NCI-H82 treated with DMSO at 0.1 percent for 48 hours (cell line): ENCODE measurements around the gene NRAS.

Experiments used
- DNase-seq: peaks from one replicate; lab custom pipeline; 2025; ENCODE audit not compliant: unreplicated experiment; lab: John Stamatoyannopoulos, UW

Gene NRAS

GRCh38 chr1:114728553-114728952 is 12.0 kb upstream of the NRAS start:
- DNase-seq, result no peak

DNA sequence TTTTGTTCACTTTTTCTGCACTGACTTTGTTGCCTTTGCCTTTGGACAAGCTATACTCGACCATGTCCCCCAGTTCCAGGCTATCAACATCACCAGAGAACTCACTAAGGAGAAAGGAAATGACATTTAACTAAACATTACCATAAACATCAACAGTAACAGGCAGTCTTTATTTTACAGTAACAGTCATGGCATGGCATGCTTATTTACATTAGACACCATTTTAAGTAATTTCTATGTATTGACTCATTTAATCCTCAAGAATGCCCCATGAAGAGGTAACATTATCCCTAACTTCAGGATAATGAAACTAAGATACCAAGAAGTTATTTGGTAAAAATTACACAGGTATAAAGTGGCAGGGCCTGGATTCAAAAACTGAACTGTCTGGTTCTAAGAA is 8.7 kb upstream of the NRAS start:
- no peak for DNase-seq

- no peak for DNase-seq
Observed at GRCh38 chr1:114723915-114724314, 7.3 kb upstream of the NRAS start.

GRCh38 chr1:114723457-114723856 is 6.9 kb upstream of the NRAS start:
- DNase-seq, result no peak

GRCh38 chr1:114720492-114720891 is 3.9 kb upstream of the NRAS start:
- DNase-seq, result no peak

GRCh38 chr1:114719424-114719787 is 2.8 kb upstream of the NRAS start:
- DNase-seq, result no peak

DNA sequence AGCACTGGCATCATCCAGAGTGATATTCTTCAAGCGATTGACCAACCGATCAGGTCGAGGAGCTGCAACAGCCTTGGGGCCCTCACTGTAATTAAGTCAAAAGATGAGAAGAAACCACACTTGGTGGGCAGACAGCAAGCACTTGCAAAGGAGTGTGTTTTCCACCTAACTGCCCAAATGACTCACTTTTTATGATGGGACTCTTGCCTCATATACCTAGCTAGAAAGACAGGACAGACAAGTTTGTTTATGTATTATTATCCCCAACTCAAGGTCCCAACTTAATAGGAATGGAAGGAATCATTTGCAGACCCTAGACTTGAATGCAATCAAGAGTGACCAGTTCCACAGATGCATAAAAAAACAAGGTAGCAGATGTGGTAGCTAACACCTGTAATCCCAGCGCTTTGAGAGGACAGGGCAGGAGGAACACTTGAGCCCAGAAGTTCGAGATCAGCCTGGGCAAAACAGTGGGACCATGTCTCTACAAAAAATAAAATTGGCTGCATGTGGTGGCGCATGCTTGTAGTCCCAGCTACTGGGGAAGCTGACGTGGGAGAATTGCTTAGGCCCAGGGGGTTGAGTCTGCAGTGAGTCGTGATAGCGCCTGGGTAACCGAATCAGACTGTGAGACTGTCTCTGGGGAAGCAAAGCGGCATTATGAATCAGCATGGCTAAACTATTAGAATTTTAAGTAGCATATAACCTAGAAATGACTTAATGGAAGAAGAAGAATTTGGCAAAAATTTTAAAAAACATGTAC is 2.3 kb upstream of the NRAS start:
- no peak for DNase-seq

- DNase-seq, result no peak
Observed at GRCh38 chr1:114715952-114716303, 643 bp downstream of the NRAS start.

DNA sequence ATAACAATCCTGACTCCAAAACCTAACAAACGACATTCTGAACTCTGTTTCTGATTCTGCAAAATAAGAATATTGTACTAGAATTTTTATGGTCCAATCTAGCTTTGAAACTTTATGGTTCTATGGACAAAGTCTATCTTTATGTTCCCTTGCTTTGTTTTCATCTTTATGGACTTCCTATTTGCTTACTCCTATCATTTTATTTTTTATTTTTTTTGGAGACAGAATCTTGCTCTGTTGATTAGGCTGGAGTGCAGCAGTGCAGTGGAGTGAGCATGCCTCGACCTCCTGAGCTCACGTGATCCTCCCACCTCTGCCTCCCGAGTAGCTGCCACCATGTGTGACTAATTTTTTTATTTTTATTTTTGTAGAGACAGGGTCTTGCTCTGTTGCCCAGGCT is 3.6 kb downstream of the NRAS start:
- no peak for DNase-seq

DNA sequence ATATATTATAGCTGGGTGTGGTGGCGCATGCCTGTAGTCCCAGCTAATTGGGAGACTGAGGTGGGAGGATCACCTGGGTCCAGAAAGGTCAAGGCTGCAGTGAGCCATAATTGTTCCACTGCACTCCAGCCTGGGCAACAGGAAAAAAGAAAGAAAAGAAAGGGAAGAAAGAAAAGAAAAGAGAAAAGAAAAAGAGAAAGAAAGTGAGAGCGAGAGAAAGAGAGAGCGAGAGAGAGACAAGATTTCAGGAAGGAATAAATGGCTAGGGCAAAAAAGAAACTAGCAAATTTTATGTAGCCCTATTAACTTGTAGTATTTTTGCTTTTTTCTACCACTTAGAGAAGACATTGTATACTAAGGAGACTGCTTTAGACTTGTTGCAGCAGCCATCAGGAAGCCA is 6.2 kb downstream of the NRAS start:
- DNase-seq, result no peak

- DNase-seq, result no peak
Observed at GRCh38 chr1:114707604-114708003, 9.0 kb downstream of the NRAS start.

GRCh38 chr1:114703242-114703641 is 13.3 kb downstream of the NRAS start:
- no peak for DNase-seq

DNA sequence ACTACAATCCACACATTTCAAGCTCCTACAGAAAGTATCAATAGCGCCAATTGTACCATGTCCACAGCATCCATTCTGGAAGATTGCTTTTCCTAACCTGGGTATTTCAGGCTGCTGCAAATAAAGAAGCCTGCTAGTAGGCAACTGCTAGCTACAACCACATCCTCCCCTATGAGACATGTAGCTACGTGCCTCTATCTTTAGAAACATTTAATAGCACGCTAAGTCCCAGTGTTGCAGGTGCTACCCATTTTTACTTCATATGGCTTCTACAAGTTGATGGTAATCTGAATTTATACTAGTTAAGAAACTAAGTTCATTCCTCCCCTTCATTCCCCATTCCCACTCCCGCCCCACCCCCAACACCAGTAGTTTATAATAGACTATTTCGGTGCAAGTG is 13.8 kb downstream of the NRAS start:
- no peak for DNase-seq

- no peak for DNase-seq
Observed at GRCh38 chr1:114701931-114702330, 14.6 kb downstream of the NRAS start.

GRCh38 chr1:114700036-114700600 is 16.5 kb downstream of the NRAS start:
- DNase-seq, result no peak

GRCh38 chr1:114696810-114697209 is 19.8 kb downstream of the NRAS start:
- no peak for DNase-seq

DNA sequence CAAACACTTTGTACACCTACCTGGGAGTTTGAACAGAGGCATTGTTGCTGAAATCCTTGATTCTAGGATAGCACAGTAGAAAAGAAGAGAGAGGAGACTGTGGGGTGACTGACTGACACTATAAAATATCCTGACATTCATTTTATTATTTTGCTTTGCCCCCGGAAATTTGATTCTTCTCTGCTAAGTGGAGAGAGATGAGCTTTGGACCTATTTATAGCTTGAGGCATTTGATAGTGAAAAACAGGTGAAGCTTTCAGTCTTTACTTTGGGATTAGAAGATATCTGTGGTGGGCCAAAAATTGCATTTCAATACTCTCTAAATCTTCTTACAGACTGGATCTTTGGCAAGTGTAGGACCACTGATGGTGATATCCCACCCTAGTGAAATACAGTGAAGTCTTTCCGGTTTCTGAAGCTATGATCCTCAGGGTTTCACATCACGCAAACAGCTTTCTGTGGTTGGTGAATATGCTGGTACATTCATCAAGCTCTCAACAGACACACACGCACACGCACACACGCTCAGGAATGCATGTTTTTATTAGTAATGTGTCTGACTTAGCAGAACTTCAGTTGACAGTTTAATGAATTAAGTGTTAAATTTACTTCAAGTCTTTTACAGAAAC is 21.0 kb downstream of the NRAS start, which contains the start of gene AMPD1:
Gene AMPD1, minus strand, starts transcription at position 117 of the 629 bp plus-strand sequence. Its CDS starts 75 bp downstream, at position 42.
- DNase-seq, result no peak

GRCh38 chr1:114694540-114695310 is 21.8 kb downstream of the NRAS start:
- DNase-seq, result no peak

DNA sequence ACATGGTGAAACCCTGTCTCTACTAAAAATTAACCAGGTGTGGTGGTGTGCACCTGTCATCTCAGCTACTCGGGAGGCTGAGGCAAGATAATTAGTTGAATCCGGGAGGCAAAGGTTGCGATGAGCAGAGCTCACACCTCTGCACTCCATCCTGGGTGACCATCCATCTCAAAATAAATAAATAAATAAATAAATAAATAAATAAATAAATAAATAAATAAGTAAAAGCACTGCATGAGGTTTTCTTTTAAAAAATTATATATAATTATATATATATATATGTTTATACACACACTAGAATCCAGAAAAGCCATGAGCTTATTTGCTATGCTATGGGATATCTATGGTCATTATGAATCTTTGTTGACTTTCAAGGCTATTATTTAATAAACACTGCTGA is 23.6 kb downstream of the NRAS start:
- DNase-seq, result no peak

- no peak for DNase-seq
Observed at GRCh38 chr1:114691061-114691460, 25.5 kb downstream of the NRAS start.

DNA sequence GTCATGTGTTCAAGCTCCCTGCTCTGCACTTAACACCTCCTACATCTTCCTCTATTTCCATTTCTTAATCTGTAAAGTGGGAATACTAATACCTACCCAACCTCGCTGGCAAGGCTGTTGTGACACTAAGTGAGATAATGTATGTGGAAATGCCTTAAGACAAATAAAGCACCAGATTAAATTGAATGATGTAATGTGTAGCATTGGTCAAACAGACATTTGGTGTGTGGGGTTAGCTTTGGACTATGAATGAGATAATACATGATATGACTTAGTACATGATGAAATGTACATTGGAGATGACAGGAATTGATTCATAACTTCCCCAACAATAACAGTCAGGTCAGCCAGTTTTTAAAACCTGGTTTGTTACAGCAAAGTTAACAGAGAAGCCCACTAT is 26.4 kb downstream of the NRAS start:
- no peak for DNase-seq

DNA sequence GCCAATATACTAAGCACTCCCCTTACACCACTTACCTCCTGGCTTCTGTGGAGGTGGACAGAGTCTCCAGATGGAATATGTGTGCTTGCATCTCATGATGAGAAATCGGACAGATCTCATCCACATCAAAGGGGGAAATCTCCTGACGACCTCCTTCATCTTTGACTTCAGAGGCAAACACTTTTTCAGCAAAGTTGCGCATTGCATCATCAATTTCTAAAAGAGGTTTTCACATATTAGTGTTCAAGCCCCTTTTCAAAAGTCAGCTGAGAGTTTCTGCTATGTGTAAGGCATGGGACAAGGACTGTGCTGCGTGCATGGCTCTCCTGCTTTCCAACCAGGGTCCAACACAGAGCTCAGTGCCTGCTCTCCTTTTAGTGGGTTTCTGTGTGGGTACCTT is 28.0 kb downstream of the NRAS start:
- no peak for DNase-seq
